ENCODE results near the gene TNFRSF21. TPM values are rescaled to one million over a fixed set of nuclear protein-coding genes. Genes with fewer than 3 reads are reported as not detected.

Gene TNFRSF21
- total RNA-seq, 1 experiment from 2014 or later: 106 TPM

GRCh38 chr6:47247227-47247797 is 62.4 kb downstream of the TNFRSF21 start:
- Histone ChIP-seq H3K4me3 (ENCODE audit: low read length) (no peak overlapping the region), H4K20me1 (ENCODE audit: low read length) (0 out of 2 replicates have a peak, but pooled peaks cover 4% of the 10 kb centered on the region), H3K79me2 (ENCODE audit: low read length) (peaks cover 60% of the 10 kb centered on the region), H3K4me1 (ENCODE audit: insufficient read depth, low read length) (peaks cover 14% of the 10 kb centered on the region), H3K9me3 (ENCODE audit: low read length) (no peaks in the 10 kb centered on the region), H3K4me2 (ENCODE audit: low read length) (no peak overlapping the region), H2AFZ (ENCODE audit: low read length) (no peak overlapping the region), H3K27me3 (ENCODE audit: low read length) (no peaks in the 10 kb centered on the region), H3K9me2 (replicated peaks; ENCODE audit: low read length) (no peaks in the 10 kb centered on the region), H3K36me3 (ENCODE audit: low read depth, low read length) (peaks cover 39% of the 10 kb centered on the region), H3K9ac (ENCODE audit: low read length) (no peak overlapping the region), H3F3A (ENCODE audit: low read length, unreplicated experiment) (no peaks in the 10 kb centered on the region), H3K27ac (ENCODE audit: low read length) (no peak overlapping the region)
- no peak for TF ChIP-seq CTCF (conservative IDR thresholded peaks at IDR 0.05; ENCODE audit: low read depth, low read length)
- TF ChIP-seq EZH2 (IDR thresholded peaks at IDR 0.05; ENCODE audit: low read length, unreplicated experiment): no peak
- no peak for ATAC-seq
- POLR2A ChIA-PET (ENCODE audit: unreplicated experiment): no interaction called here
- CTCF ChIA-PET: no interaction called here
- BruUV-seq (replicated peaks): no TSS peak
- intact Hi-C loops (cut with micrococcal nuclease): loop anchor here (10.0 kb wide), 1 partner anchor 63 kb away; no protein-coding TSS in a partner anchor
- DNase-seq: no peak

GRCh38 chr6:47246551-47246950 is 63.2 kb downstream of the TNFRSF21 start:
- no TSS peak for BruUV-seq (replicated peaks)
- Histone ChIP-seq H3K79me2 (ENCODE audit: low read length) (peaks cover 61% of the 10 kb centered on the region), H3K4me1 (ENCODE audit: insufficient read depth, low read length) (peaks cover 19% of the 10 kb centered on the region), H3K4me3 (ENCODE audit: low read length) (no peak overlapping the region), H3K36me3 (ENCODE audit: low read depth, low read length) (peaks cover 35% of the 10 kb centered on the region), H3K27me3 (ENCODE audit: low read length) (no peaks in the 10 kb centered on the region), H3K27ac (ENCODE audit: low read length) (no peak overlapping the region), H3K9me2 (replicated peaks; ENCODE audit: low read length) (no peaks in the 10 kb centered on the region), H2AFZ (ENCODE audit: low read length) (no peak overlapping the region), H4K20me1 (ENCODE audit: low read length) (0 out of 2 replicates have a peak, but pooled peaks cover 4% of the 10 kb centered on the region), H3F3A (ENCODE audit: low read length, unreplicated experiment) (no peaks in the 10 kb centered on the region), H3K4me2 (ENCODE audit: low read length) (no peak overlapping the region), H3K9ac (ENCODE audit: low read length) (no peak overlapping the region), H3K9me3 (ENCODE audit: low read length) (no peaks in the 10 kb centered on the region)
- intact Hi-C loops (cut with micrococcal nuclease): loop anchor here (10.0 kb wide), 1 partner anchor 62 kb away; no protein-coding TSS in a partner anchor
- POLR2A ChIA-PET (ENCODE audit: unreplicated experiment): no interaction called here
- TF ChIP-seq EZH2phosphoT487 (IDR thresholded peaks at IDR 0.05; ENCODE audit: borderline replicate concordance, low read length) (no peak), EZH2 (IDR thresholded peaks at IDR 0.05; ENCODE audit: low read length, unreplicated experiment) (no peak), CTCF (conservative IDR thresholded peaks at IDR 0.05; ENCODE audit: low read depth, low read length) (no peak)
- ATAC-seq (no peak), DNase-seq (no peak)
- CTCF ChIA-PET: no interaction called here

- Histone ChIP-seq H3K4me2 (ENCODE audit: low read length) (no peak overlapping the region), H3K9me3 (ENCODE audit: low read length) (no peaks in the 10 kb centered on the region), H3K4me1 (ENCODE audit: insufficient read depth, low read length) (peaks cover 17% of the 10 kb centered on the region), H4K20me1 (ENCODE audit: low read length) (0 out of 2 replicates have a peak, but pooled peaks cover 4% of the 10 kb centered on the region), H3K9me2 (replicated peaks; ENCODE audit: low read length) (no peaks in the 10 kb centered on the region), H2AFZ (ENCODE audit: low read length) (no peak overlapping the region), H3K9ac (ENCODE audit: low read length) (no peak overlapping the region), H3F3A (ENCODE audit: low read length, unreplicated experiment) (no peaks in the 10 kb centered on the region), H3K79me2 (ENCODE audit: low read length) (peaks cover 61% of the 10 kb centered on the region), H3K36me3 (ENCODE audit: low read depth, low read length) (peaks cover 28% of the 10 kb centered on the region), H3K27ac (ENCODE audit: low read length) (no peak overlapping the region), H3K4me3 (ENCODE audit: low read length) (no peak overlapping the region), H3K27me3 (ENCODE audit: low read length) (no peaks in the 10 kb centered on the region)
- no TSS peak for BruUV-seq (replicated peaks)
- ChIA-PET POLR2A (ENCODE audit: unreplicated experiment) (no interaction called here), CTCF (no interaction called here)
- intact Hi-C loops (cut with micrococcal nuclease): loop anchor here (10.0 kb wide), 1 partner anchor 61 kb away; no protein-coding TSS in a partner anchor
- no peak for ATAC-seq
- TF ChIP-seq EZH2phosphoT487 (IDR thresholded peaks at IDR 0.05; ENCODE audit: borderline replicate concordance, low read length) (no peak), CTCF (conservative IDR thresholded peaks at IDR 0.05; ENCODE audit: low read depth, low read length) (no peak), EZH2 (IDR thresholded peaks at IDR 0.05; ENCODE audit: low read length, unreplicated experiment) (no peak)
- no peak for DNase-seq
These were observed 63.8 kb downstream of the TNFRSF21 start for GRCh38 chr6:47245745-47246371.
